HepG2 (cell line): ENCODE results near the gene HDHD3. TPM values are rescaled to one million over a fixed set of nuclear protein-coding genes. Genes with fewer than 3 reads are reported as not detected.

Experiments used
- CCAR2 ChIP-seq: fragments of 200-400 bp; formaldehyde crosslinking; optimal IDR thresholded peaks from 2 replicates; pipeline ENCODE3; 2018; ENCODE audit warnings: low read depth, mild to moderate bottlenecking, low read length, moderate library complexity
- CHD4 ChIP-seq: fragments of 200-600 bp; sonication (generic); IDR thresholded peaks from 2 replicates; pipeline ENCODE4 v1.7.0; 2017; ENCODE audit warnings: mild to moderate bottlenecking, low read length, borderline replicate concordance
- HNF4G ChIP-seq, 2 experiments: sonication (generic) in 1 of 2; formaldehyde crosslinking in 1 of 2; IDR thresholded peaks; 2 replicates each; pipeline versions ENCODE4 v1.4.0 to v1.6.1; 2011 to 2020; ENCODE audit warnings: borderline replicate concordance in 2 of 2, low read depth in 2 of 2, mild to moderate bottlenecking in 2 of 2, low read length in 1 of 2, missing genetic modification reagents in 1 of 2, moderate library complexity in 1 of 2
- MYC ChIP-seq: sonication (generic); formaldehyde crosslinking; IDR thresholded peaks from 2 replicates; pipeline ENCODE4 v1.9.0; 2021; ENCODE audit warnings: missing genetic modification reagents, borderline replicate concordance
- REL ChIP-seq: sonication (generic); formaldehyde crosslinking; conservative IDR thresholded peaks from 2 replicates; pipeline ENCODE4 v1.8.0; 2022; ENCODE audit warnings: mild to moderate bottlenecking, missing genetic modification reagents, moderate library complexity
- SP4 ChIP-seq: sonication (generic); formaldehyde crosslinking; IDR thresholded peaks from 2 replicates; pipeline ENCODE4 v1.8.1; 2023; ENCODE audit warnings: mild to moderate bottlenecking, missing genetic modification reagents
- TARDBP ChIP-seq: sonication (generic); formaldehyde crosslinking; IDR thresholded peaks from 2 replicates; pipeline ENCODE4 v1.8.0; 2022; ENCODE audit warnings: mild to moderate bottlenecking, missing genetic modification reagents
- ZFP36L2 ChIP-seq: sonication (generic); formaldehyde crosslinking; IDR thresholded peaks from 2 replicates; pipeline ENCODE4 v1.4.0; 2020; ENCODE audit warnings: missing genetic modification reagents
- ZIK1 ChIP-seq: sonication (generic); formaldehyde crosslinking; IDR thresholded peaks from 2 replicates; pipeline ENCODE4 v1.5.0; 2020; ENCODE audit warnings: mild to moderate bottlenecking, low read depth, missing genetic modification reagents, borderline replicate concordance
- ZNF235 ChIP-seq: sonication (generic); formaldehyde crosslinking; IDR thresholded peaks from 2 replicates; pipeline ENCODE4 v1.8.1; 2023; ENCODE audit warnings: mild to moderate bottlenecking, missing genetic modification reagents, borderline replicate concordance
- ZNF292 ChIP-seq: sonication (generic); formaldehyde crosslinking; IDR thresholded peaks from 2 replicates; pipeline ENCODE4 v1.8.1; 2022; ENCODE audit warnings: mild to moderate bottlenecking, low read depth, missing genetic modification reagents, borderline replicate concordance
- ZNF326 ChIP-seq: sonication (generic); formaldehyde crosslinking; IDR thresholded peaks from 2 replicates; pipeline ENCODE4 v1.4.0; 2020; ENCODE audit warnings: missing genetic modification reagents, borderline replicate concordance
- ZNF839 ChIP-seq: sonication (generic); formaldehyde crosslinking; IDR thresholded peaks from 2 replicates; pipeline ENCODE4 v1.4.0; 2020; ENCODE audit warnings: missing genetic modification reagents, mild to moderate bottlenecking, borderline replicate concordance
- polyA plus RNA-seq, 8 experiments: library from polyadenylated mRNA; depleted of rRNA in 3 of 8; stranded (reverse) in 7 of 8; unstranded in 1 of 8; fragments of >200 nt; fragmentation: Illumina TruSeq in 4 of 8; extraction: Trizol in 4 of 8; gene quantifications; 2 replicates each; pipeline versions ENCODE4 v1.2.1 to v1.2.3, GENCODE V29; 2011 to 2016; ENCODE audit warnings: low read depth in 4 of 8, missing spikeins in 1 of 8, mixed read lengths in 1 of 8; ENCODE audit not compliant: insufficient read depth in 1 of 8
- total RNA-seq, 5 experiments: library from RNA; depleted of rRNA; stranded (reverse); fragments of >200 nt; fragmentation: Illumina TruSeq; extraction: Trizol; gene quantifications; 2 replicates each; pipeline ENCODE4 v1.2.3, GENCODE V29; 2016; ENCODE audit warnings: low read depth in 1 of 5
- TF ChIP-seq, protein P1 (sequence below): sonication (generic); formaldehyde crosslinking; IDR thresholded peaks from 2 replicates; pipeline ENCODE4 v1.8.0; 2022; ENCODE audit warnings: mild to moderate bottlenecking, missing genetic modification reagents; ENCODE audit not compliant: insufficient replicate concordance
- TF ChIP-seq, protein P2 (sequence below): sonication (generic); formaldehyde crosslinking; IDR thresholded peaks from 2 replicates; pipeline ENCODE4 v1.4.0; 2020; ENCODE audit warnings: missing genetic modification reagents
- TF ChIP-seq, protein P3 (sequence below): sonication (generic); formaldehyde crosslinking; IDR thresholded peaks from 2 replicates; pipeline ENCODE4 v1.4.0; 2020; ENCODE audit warnings: mild to moderate bottlenecking, missing genetic modification reagents
- TF ChIP-seq, protein P4 (sequence below): sonication (generic); formaldehyde crosslinking; IDR thresholded peaks from 2 replicates; pipeline ENCODE4 v1.4.0; 2020; ENCODE audit warnings: missing genetic modification reagents, low read depth, mild to moderate bottlenecking, borderline replicate concordance

Gene HDHD3
- total and polyA plus RNA-seq, 2 of the 13 experiments (the other 11 are each of a cell fraction or from before 2014, with no cell fraction given): 23.1 to 38.5 TPM

DNA sequence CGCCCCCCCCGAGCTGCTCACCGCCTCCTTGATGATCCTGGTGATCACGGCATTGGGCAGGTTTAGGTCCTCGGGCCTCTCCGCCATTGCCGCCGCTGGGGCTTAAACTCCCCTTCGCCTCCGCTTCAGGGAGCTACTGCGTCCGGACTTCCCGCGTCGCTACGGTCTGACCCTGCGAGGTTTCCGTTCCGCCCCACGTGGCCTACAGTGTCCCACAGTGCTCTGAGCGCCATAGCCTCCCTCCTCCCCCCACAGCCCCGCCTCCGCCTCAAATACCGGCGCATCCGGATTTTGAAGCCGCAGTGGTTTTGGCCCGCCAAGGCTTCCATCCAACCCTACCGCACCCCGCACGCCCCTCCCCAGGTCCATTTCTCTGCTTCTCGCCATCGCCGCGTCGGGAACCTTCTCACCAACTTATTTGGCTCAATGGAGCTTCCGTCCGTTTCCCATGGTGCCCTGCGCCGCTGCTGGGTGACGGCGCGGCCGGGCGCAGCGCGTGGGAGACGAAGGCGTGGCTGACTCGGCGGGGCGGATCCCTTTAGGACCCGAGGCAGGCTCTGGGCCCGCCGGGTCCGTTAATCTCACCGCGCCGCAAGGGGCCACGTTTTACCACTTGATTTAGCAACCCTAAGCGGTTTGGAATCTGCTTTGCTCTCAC is 33.5 kb upstream of the HDHD3 start, which contains the start of the genes C9orf43 and POLE3 (continued):
- TF ChIP-seq, protein P1, sequence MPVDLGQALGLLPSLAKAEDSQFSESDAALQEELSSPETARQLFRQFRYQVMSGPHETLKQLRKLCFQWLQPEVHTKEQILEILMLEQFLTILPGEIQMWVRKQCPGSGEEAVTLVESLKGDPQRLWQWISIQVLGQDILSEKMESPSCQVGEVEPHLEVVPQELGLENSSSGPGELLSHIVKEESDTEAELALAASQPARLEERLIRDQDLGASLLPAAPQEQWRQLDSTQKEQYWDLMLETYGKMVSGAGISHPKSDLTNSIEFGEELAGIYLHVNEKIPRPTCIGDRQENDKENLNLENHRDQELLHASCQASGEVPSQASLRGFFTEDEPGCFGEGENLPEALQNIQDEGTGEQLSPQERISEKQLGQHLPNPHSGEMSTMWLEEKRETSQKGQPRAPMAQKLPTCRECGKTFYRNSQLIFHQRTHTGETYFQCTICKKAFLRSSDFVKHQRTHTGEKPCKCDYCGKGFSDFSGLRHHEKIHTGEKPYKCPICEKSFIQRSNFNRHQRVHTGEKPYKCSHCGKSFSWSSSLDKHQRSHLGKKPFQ (CRISPR knock-in tag): peak; percentile 59
- TF ChIP-seq TARDBP (peak; percentile 96), CCAR2 (no peak), ZNF326 (CRISPR knock-in tag) (no peak), ZNF235 (CRISPR knock-in tag) (0 out of 2 replicates have a peak, but pooled peaks have one; percentile 65), ZNF839 (CRISPR knock-in tag) (peak; percentile 35; the same call in 1 of the 2 replicates), HNF4G (IDR thresholded peaks at IDR 0.05; ENCODE audit: borderline replicate concordance, low read depth, low read length) (no peak), HNF4G (CRISPR knock-in tag; IDR thresholded peaks at IDR 0.05; ENCODE audit: borderline replicate concordance, low read depth) (no peak), ZFP36L2 (CRISPR knock-in tag) (no peak), SP4 (CRISPR knock-in tag) (peak; percentile 84), CHD4 (no peak), ZNF292 (CRISPR knock-in tag) (peak; percentile 45; the same call in 1 of the 2 replicates), ZIK1 (CRISPR knock-in tag) (0 out of 2 replicates have a peak, but pooled peaks have one; percentile 23), MYC (CRISPR knock-in tag) (peak; percentile 99), REL (CRISPR knock-in tag) (peak; percentile 94)
- TF ChIP-seq, protein P2, sequence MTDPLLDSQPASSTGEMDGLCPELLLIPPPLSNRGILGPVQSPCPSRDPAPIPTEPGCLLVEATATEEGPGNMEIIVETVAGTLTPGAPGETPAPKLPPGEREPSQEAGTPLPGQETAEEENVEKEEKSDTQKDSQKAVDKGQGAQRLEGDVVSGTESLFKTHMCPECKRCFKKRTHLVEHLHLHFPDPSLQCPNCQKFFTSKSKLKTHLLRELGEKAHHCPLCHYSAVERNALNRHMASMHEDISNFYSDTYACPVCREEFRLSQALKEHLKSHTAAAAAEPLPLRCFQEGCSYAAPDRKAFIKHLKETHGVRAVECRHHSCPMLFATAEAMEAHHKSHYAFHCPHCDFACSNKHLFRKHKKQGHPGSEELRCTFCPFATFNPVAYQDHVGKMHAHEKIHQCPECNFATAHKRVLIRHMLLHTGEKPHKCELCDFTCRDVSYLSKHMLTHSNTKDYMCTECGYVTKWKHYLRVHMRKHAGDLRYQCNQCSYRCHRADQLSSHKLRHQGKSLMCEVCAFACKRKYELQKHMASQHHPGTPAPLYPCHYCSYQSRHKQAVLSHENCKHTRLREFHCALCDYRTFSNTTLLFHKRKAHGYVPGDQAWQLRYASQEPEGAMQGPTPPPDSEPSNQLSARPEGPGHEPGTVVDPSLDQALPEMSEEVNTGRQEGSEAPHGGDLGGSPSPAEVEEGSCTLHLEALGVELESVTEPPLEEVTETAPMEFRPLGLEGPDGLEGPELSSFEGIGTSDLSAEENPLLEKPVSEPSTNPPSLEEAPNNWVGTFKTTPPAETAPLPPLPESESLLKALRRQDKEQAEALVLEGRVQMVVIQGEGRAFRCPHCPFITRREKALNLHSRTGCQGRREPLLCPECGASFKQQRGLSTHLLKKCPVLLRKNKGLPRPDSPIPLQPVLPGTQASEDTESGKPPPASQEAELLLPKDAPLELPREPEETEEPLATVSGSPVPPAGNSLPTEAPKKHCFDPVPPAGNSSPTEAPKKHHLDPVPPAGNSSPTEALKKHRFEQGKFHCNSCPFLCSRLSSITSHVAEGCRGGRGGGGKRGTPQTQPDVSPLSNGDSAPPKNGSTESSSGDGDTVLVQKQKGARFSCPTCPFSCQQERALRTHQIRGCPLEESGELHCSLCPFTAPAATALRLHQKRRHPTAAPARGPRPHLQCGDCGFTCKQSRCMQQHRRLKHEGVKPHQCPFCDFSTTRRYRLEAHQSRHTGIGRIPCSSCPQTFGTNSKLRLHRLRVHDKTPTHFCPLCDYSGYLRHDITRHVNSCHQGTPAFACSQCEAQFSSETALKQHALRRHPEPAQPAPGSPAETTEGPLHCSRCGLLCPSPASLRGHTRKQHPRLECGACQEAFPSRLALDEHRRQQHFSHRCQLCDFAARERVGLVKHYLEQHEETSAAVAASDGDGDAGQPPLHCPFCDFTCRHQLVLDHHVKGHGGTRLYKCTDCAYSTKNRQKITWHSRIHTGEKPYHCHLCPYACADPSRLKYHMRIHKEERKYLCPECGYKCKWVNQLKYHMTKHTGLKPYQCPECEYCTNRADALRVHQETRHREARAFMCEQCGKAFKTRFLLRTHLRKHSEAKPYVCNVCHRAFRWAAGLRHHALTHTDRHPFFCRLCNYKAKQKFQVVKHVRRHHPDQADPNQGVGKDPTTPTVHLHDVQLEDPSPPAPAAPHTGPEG (CRISPR knock-in tag): peak; percentile 98
- TF ChIP-seq, protein P3, sequence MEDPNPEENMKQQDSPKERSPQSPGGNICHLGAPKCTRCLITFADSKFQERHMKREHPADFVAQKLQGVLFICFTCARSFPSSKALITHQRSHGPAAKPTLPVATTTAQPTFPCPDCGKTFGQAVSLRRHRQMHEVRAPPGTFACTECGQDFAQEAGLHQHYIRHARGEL (CRISPR knock-in tag): no peak
- TF ChIP-seq, protein P4, sequence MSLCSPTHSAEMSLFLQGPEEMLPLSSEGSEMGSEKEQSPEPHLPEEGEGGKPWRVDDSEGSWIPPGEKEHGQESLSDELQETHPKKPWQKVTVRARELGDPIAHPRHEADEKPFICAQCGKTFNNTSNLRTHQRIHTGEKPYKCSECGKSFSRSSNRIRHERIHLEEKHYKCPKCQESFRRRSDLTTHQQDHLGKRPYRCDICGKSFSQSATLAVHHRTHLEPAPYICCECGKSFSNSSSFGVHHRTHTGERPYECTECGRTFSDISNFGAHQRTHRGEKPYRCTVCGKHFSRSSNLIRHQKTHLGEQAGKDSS (CRISPR knock-in tag): peak; percentile 70; the same call in 1 of the 2 replicates
